Heart left ventricle (tissue), 16 donors: ENCODE data around the gene CST7. TPM values are rescaled to one million over a fixed set of nuclear protein-coding genes. Genes with fewer than 3 reads are reported as not detected.

ENCODE experiments used
- ATAC-seq, 4 donors: fragments of 200-7000 bp; cut with Tn5 transposase; one replicate each; pipeline ENCODE4 v1.9.1; 2020 to 2022; ENCODE audit warnings: moderate library complexity in 4 of 4, mild to moderate bottlenecking in 3 of 4, moderate number of reproducible peaks in 1 of 4
- DNase-seq, 5 donors: peaks; one replicate each; pipeline ENCODE4 v3.0.0-alpha.2; 2020
- H3K27ac ChIP-seq, 12 donors: fragments of 200-600 bp; sonication (generic) in 4 of 12; one replicate each; pipeline versions ENCODE4 v1.5.0 to v1.8.0; 2016 to 2022; ENCODE audit warnings: mild to moderate bottlenecking in 2 of 12
- H3K27me3 ChIP-seq, 9 donors: fragments of 200-600 bp; sonication (generic) in 2 of 9; one replicate each; pipeline versions ENCODE4 v1.5.1 to v1.8.0; 2016 to 2022; ENCODE audit warnings: mild to moderate bottlenecking in 3 of 9
- H3K36me3 ChIP-seq, 9 donors: fragments of 200-600 bp; sonication (generic) in 2 of 9; one replicate each; pipeline versions ENCODE4 v1.5.0 to v1.8.0; 2018 to 2022; ENCODE audit warnings: mild to moderate bottlenecking in 2 of 9
- H3K4me1 ChIP-seq, 12 donors: fragments of 200-600 bp; sonication (generic) in 4 of 12; one replicate each; pipeline versions ENCODE4 v1.5.0 to v1.8.0; 2016 to 2022; ENCODE audit warnings: mild to moderate bottlenecking in 3 of 12
- H3K4me3 ChIP-seq, 12 donors: fragments of 200-600 bp; sonication (generic) in 4 of 12; one replicate each; pipeline versions ENCODE4 v1.5.0 to v1.8.0; 2017 to 2022; ENCODE audit warnings: mild to moderate bottlenecking in 9 of 12, moderate library complexity in 4 of 12
- H3K9me3 ChIP-seq, 12 donors: fragments of 200-600 bp; sonication (generic) in 4 of 12; one replicate each; pipeline versions ENCODE4 v1.5.0 to v1.8.0; 2016 to 2022; ENCODE audit warnings: mild to moderate bottlenecking in 1 of 12
- POLR2A ChIP-seq, 2 donors: fragments of 450-650 bp; IDR thresholded peaks; one replicate each; pipeline ENCODE4 v1.6.1; 2017; ENCODE audit warnings: antibody characterized with exemption in 2 of 2, mild to moderate bottlenecking in 2 of 2, moderate library complexity in 2 of 2
- WGBS, 4 donors: extraction: QIAGEN DNeasy Blood & Tissue Kit in 2 of 4; methylation state at CpG; one replicate each; pipeline versions ENCODE4 v1.1.5 to v1.1.7; 2013 to 2018; 5-methylcytosine and 5-hydroxymethylcytosine counted together
- intact Hi-C, 10 donors: fragments of 100-400 bp; cut with DNase I; formaldehyde crosslinking; loops; one replicate each; pipeline versions ENCODE4 v1.11.1 to v1.14.2; 2022
- polyA plus RNA-seq, 2 donors: library from polyadenylated mRNA; stranded (reverse); fragments of 200-250 nt; gene quantifications; one replicate each; pipeline ENCODE4 v1.2.3, GENCODE V29; 2013
- total RNA-seq, 9 donors: library from RNA; depleted of rRNA in 2 of 9; stranded (reverse); fragments of >200 nt in 2 of 9; fragmentation: NEBNext Ultra II Directional in 3 of 9; extraction: Animal tissue kit (Norgen Biotek cat#: 25700) in 3 of 9; gene quantifications; one replicate each; pipeline versions ENCODE4 v1.1.0 to v1.2.4, GENCODE V29; 2016 to 2023
- TF ChIP-seq, protein P1 (sequence below), 12 donors: fragments of 200-600 bp; sonication (generic) in 4 of 12; IDR thresholded peaks; one replicate each; pipeline versions ENCODE4 v1.5.0 to v1.8.0; 2018 to 2022; ENCODE audit warnings: antibody characterized with exemption in 12 of 12, mild to moderate bottlenecking in 5 of 12
- donor health status: ischemic (EF 13 %, LVEDD 7.1; RV severe dilation, severe dysfunction).
- donor health status: healthy with polysubstance abuse.
- donor health status: DM: no; HTN: yes; CAD: no.
- donor health status: DM: no; HTN: no; CAD: no.
- donor health status: ischemic (EF 25% LVEDD 6.9; RV normal size, moderate dysfunction).
- donor health status: ischemic (EF 25% LVEDD 5.7; RV mildly dilated, moderate dysfunction).
- donor health status: healthy.
- donor health status: DM: yes; HTN: yes; CAD: no.
- donor health status: ischemic (EF 35%, LVEDD 5.7; RV mildly dilated, moderate dysfunction).
- donor health status: nonischemic (EF 11% LVEDD 7.7; RV severe dilation, severe dysfunction).
- donor health status: DM: yes; HTN: yes; CAD: no.
- donor health status: PGD.
- donor health status: ischemic (EF 29% LVEDD 5.4; RV normal size, mild dysfunction).
- donor health status: nonischemic (EF 23%, LVEDD 6.1; RV moderate dilation, normal function).

CST7 gene
- total and polyA plus RNA-seq, 11 donors: 0.35 to 8.4 (median 1.4) TPM

DNA sequence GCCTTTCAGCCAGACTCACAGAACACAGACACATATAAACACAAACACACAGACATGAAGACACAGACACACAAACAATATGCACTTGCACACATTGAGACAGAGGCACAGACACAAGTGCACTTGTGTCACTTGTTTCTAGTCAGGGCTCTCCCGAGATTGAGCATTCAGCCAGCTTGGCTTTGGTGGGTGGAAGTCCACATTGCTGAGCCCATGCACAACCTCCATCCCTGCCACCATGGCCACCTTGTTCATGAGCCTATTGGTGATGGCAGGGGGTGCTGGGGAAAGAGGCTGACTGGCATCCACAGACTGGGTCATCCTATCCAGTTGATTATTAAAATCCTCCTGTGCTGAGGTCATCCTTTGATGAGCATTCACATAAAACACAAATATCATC is 11.5 kb upstream of the CST7 start:
- H3K4me1 ChIP-seq: peaks cover 0 to 1% (median 0%) of the 10 kb centered on the region in 12 donors
- WGBS, 4 donors: 0 to 84% (median 58%) methylated on average over 1 of the region's 1 CpG
- H3K27ac ChIP-seq: no peak overlapping the region
- no peak for DNase-seq
- no peak overlapping the region for H3K4me3 ChIP-seq
- peaks cover 0 to 20% (median 0%) of the 10 kb centered on the region in 12 donors for H3K9me3 ChIP-seq
- no peaks in the 10 kb centered on the region for H3K27me3 ChIP-seq
- H3K36me3 ChIP-seq: no peaks in the 10 kb centered on the region
- intact Hi-C loops: no loop called here
- ATAC-seq: no peak
- no peak for TF ChIP-seq POLR2A (IDR thresholded peaks at IDR 0.05)
- TF ChIP-seq, protein P1, sequence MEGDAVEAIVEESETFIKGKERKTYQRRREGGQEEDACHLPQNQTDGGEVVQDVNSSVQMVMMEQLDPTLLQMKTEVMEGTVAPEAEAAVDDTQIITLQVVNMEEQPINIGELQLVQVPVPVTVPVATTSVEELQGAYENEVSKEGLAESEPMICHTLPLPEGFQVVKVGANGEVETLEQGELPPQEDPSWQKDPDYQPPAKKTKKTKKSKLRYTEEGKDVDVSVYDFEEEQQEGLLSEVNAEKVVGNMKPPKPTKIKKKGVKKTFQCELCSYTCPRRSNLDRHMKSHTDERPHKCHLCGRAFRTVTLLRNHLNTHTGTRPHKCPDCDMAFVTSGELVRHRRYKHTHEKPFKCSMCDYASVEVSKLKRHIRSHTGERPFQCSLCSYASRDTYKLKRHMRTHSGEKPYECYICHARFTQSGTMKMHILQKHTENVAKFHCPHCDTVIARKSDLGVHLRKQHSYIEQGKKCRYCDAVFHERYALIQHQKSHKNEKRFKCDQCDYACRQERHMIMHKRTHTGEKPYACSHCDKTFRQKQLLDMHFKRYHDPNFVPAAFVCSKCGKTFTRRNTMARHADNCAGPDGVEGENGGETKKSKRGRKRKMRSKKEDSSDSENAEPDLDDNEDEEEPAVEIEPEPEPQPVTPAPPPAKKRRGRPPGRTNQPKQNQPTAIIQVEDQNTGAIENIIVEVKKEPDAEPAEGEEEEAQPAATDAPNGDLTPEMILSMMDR (IDR thresholded peaks at IDR 0.05): no peak

- Histone ChIP-seq H3K9me3 (peaks cover 0 to 20% (median 0%) of the 10 kb centered on the region in 12 donors), H3K27ac (no peak overlapping the region), H3K36me3 (no peaks in the 10 kb centered on the region), H3K4me1 (no peaks in the 10 kb centered on the region), H3K27me3 (no peaks in the 10 kb centered on the region), H3K4me3 (no peak overlapping the region)
- WGBS, 4 donors: 69 to 91% (median 86%) methylated on average over 5 of the region's 5 CpGs
- TF ChIP-seq, protein P1 (IDR thresholded peaks at IDR 0.05): no peak
- TF ChIP-seq POLR2A (IDR thresholded peaks at IDR 0.05): no peak
- intact Hi-C loops: no loop called here
- ATAC-seq (no peak), DNase-seq (no peak)
Observed at GRCh38 chr20:24938498-24938897, 10.6 kb upstream of the CST7 start.

DNA sequence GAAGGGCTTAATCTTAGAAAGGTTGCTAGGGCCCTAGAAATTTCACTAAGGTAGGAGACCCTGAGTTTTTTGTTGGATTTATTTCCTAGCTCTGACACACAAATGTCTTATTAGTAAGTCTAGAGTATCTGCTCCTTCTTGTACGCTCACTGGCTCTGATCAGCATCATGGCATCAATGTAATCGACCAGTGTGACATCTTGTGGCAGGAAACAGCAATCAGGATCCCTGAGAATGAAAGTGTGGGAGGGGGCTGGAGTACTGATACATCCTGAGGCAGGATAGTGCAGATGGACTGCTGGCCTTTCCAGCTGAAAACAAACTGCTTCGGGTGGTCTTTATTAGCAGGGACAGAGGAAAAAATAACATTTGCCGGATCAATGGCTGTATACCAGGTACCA is 10.0 kb upstream of the CST7 start:
- no peak overlapping the region for H3K27ac ChIP-seq
- 59 to 79% (median 71%) methylated on average over 4 of the region's 4 CpGs for WGBS, 4 donors
- H3K9me3 ChIP-seq: peaks cover 0 to 20% (median 0%) of the 10 kb centered on the region in 12 donors
- DNase-seq (no peak), ATAC-seq (no peak)
- no peak for TF ChIP-seq POLR2A (IDR thresholded peaks at IDR 0.05)
- TF ChIP-seq, protein P1 (IDR thresholded peaks at IDR 0.05): no peak
- no peaks in the 10 kb centered on the region for H3K36me3 ChIP-seq
- H3K4me1 ChIP-seq: no peaks in the 10 kb centered on the region
- intact Hi-C loops: no loop called here
- no peak overlapping the region for H3K4me3 ChIP-seq
- H3K27me3 ChIP-seq: no peaks in the 10 kb centered on the region

DNA sequence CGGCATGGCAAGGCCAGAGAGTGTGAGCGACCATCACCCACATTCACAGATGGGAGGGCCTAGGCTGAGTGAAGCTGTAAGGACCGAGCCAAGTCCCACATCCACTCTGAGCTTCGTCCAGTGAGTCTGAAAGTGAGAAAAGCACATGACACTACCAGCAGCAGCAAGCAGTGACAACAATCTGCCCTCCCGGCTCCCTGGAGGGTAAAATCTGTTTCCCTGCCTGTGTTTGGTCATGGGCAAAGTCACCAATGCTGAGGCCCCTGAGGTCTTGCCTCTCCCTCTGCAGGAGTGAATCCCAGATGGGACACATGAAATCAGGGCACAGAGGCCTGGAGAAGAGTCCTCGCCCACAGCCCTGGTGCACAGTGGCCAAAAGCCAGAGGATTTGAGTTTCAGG is 6.4 kb upstream of the CST7 start:
- no peak for ATAC-seq
- no peak for DNase-seq
- 70 to 95% (median 79%) methylated on average over 5 to 6 of the region's 6 CpGs for WGBS, 4 donors

More for the DNA sequence above, 6.4 kb upstream of the CST7 start:
- H3K4me1 ChIP-seq: no peaks in the 10 kb centered on the region
- intact Hi-C loops: no loop called here
- H3K9me3 ChIP-seq: peaks cover 0 to 36% (median 7%) of the 10 kb centered on the region in 12 donors
- H3K27me3 ChIP-seq: no peaks in the 10 kb centered on the region
- no peak for TF ChIP-seq POLR2A (IDR thresholded peaks at IDR 0.05)
- TF ChIP-seq, protein P1 (IDR thresholded peaks at IDR 0.05): no peak
- H3K36me3 ChIP-seq: no peaks in the 10 kb centered on the region
- no peak overlapping the region for H3K4me3 ChIP-seq
- no peak overlapping the region for H3K27ac ChIP-seq
